Esophagus muscularis mucosa (tissue), 3 donors: ENCODE results near the gene CNTNAP1.

ENCODE experiments used
- POLR2A ChIP-seq: fragments of 450-650 bp; IDR thresholded peaks from one replicate; pipeline ENCODE4 v1.6.1; 2017; ENCODE audit warnings: antibody characterized with exemption, moderate library complexity, mild to moderate bottlenecking, low read depth
- TF ChIP-seq, protein P1 (sequence below), 3 experiments: fragments of 200-600 bp in 2 of 3; fragments of 450-650 bp in 1 of 3; sonication (generic) in 2 of 3; IDR thresholded peaks; one replicate each; pipeline ENCODE4 v1.5.1; 2017 to 2019; ENCODE audit warnings: antibody characterized with exemption in 3 of 3, mild to moderate bottlenecking in 2 of 3, moderate library complexity in 1 of 3

DNA sequence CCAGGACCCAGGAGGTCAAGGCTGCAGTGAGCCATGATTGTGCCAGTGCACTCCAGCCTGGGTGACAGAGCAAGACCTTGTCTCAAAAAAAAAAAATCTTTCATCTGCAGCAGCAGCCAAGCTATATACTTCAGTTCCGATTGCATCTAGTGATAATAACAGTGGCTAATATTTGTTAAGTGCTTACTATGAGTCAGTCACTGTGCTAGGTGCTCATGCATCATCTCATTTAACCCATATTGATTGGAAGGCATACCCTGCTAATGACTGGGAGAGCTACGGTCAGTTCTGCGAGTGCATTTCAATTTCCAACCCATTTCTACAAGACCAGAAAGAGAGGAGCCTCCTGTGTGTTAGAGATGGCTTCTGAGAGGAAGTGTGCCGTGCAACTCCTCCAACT lies 30.9 kb upstream of the CNTNAP1 start:
- TF ChIP-seq, protein P1, sequence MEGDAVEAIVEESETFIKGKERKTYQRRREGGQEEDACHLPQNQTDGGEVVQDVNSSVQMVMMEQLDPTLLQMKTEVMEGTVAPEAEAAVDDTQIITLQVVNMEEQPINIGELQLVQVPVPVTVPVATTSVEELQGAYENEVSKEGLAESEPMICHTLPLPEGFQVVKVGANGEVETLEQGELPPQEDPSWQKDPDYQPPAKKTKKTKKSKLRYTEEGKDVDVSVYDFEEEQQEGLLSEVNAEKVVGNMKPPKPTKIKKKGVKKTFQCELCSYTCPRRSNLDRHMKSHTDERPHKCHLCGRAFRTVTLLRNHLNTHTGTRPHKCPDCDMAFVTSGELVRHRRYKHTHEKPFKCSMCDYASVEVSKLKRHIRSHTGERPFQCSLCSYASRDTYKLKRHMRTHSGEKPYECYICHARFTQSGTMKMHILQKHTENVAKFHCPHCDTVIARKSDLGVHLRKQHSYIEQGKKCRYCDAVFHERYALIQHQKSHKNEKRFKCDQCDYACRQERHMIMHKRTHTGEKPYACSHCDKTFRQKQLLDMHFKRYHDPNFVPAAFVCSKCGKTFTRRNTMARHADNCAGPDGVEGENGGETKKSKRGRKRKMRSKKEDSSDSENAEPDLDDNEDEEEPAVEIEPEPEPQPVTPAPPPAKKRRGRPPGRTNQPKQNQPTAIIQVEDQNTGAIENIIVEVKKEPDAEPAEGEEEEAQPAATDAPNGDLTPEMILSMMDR (IDR thresholded peaks at IDR 0.05) = no peak
- no peak for TF ChIP-seq POLR2A
